ENCODE measurements around the gene SLCO2A1.

GRCh38 chr3:134074790-134075567 is 45.3 kb upstream of the SLCO2A1 start:
- TF ChIP-seq CTCF (optimal IDR thresholded peaks at IDR 0.05 in 1 of 3, IDR thresholded peaks at IDR 0.05 in 1 of 3, conservative IDR thresholded peaks at IDR 0.05 in 1 of 3; ENCODE audit: extremely low read depth in 1 of 3, insufficient read depth in 2 of 3, low read length in 3 of 3) (no peak), EZH2 (IDR thresholded peaks at IDR 0.05; ENCODE audit: low read length) (no peak)

Data from keratinocyte (primary cell).